MM.1S (cell line): ENCODE data around the gene PTPRZ1.

Source experiments
- DNase-seq: peaks from one replicate; pipeline ENCODE4 v3.0.0-alpha.2; 2015
- H2AFZ ChIP-seq: fragments of 300-600 bp; sonication (generic); 2 replicates; pipeline ENCODE4 v1.6.0; 2016; ENCODE audit warnings: antibody characterized with exemption, low read length
- H3F3A ChIP-seq: fragments of 300-600 bp; sonication (generic); 2 replicates; pipeline ENCODE4 v1.6.1; 2016; ENCODE audit warnings: mild to moderate bottlenecking, antibody characterized with exemption, low read length, moderate library complexity, mixed read lengths; ENCODE audit not compliant: insufficient read depth
- H3K27ac ChIP-seq: fragments of 300-600 bp; sonication (generic); 2 replicates; pipeline ENCODE4 v1.5.1; 2016; ENCODE audit warnings: mild to moderate bottlenecking, low read length
- H3K27me3 ChIP-seq: fragments of 300-600 bp; sonication (generic); replicated peaks from 2 replicates; pipeline ENCODE4 v1.6.0; 2016; ENCODE audit warnings: low read length; ENCODE audit not compliant: insufficient read depth
- H3K36me3 ChIP-seq: fragments of 300-600 bp; sonication (generic); replicated peaks from 2 replicates; pipeline ENCODE4 v1.6.1; 2016; ENCODE audit warnings: mild to moderate bottlenecking, low read length, mixed read lengths; ENCODE audit not compliant: insufficient read depth
- H3K4me1 ChIP-seq: fragments of 300-600 bp; sonication (generic); 2 replicates; pipeline ENCODE4 v1.6.1; 2016; ENCODE audit warnings: low read length, mixed read lengths
- H3K4me2 ChIP-seq: fragments of 300-600 bp; sonication (generic); 2 replicates; pipeline ENCODE4 v1.6.0; 2016; ENCODE audit warnings: low read depth, low read length
- H3K4me3 ChIP-seq: fragments of 300-600 bp; sonication (generic); 2 replicates; pipeline ENCODE4 v1.5.1; 2016; ENCODE audit warnings: low read length, mixed read lengths
- H3K79me2 ChIP-seq: fragments of 300-600 bp; sonication (generic); 2 replicates; pipeline ENCODE4 v1.6.1; 2016; ENCODE audit warnings: mixed run types, low read length, mixed read lengths
- H3K9ac ChIP-seq: fragments of 300-600 bp; sonication (generic); 2 replicates; pipeline ENCODE4 v1.6.1; 2016; ENCODE audit warnings: low read length, mixed read lengths
- H3K9me2 ChIP-seq: fragments of 300-600 bp; sonication (generic); replicated peaks from 2 replicates; pipeline ENCODE4 v1.6.1; 2016; ENCODE audit warnings: mild to moderate bottlenecking, low read length, mixed read lengths; ENCODE audit not compliant: insufficient read depth
- H3K9me3 ChIP-seq: fragments of 300-600 bp; sonication (generic); replicated peaks from 2 replicates; pipeline ENCODE4 v1.6.1; 2016; ENCODE audit warnings: mild to moderate bottlenecking, low read length, mixed read lengths; ENCODE audit not compliant: insufficient read depth
- H4K20me1 ChIP-seq: fragments of 300-600 bp; sonication (generic); 2 replicates; pipeline ENCODE4 v1.6.1; 2016; ENCODE audit warnings: mild to moderate bottlenecking, low read length, moderate library complexity, mixed read lengths; ENCODE audit not compliant: insufficient read depth
- CTCF ChIP-seq: fragments of 300-600 bp; sonication (generic); IDR thresholded peaks from 2 replicates; pipeline ENCODE4 v1.5.1; 2016; ENCODE audit warnings: antibody characterized with exemption, low read length, mixed read lengths
- EZH2 ChIP-seq: fragments of 300-600 bp; sonication (generic); optimal IDR thresholded peaks from 2 replicates; pipeline ENCODE3; 2017; ENCODE audit warnings: low read depth, mild to moderate bottlenecking, antibody characterized with exemption, low read length, mixed read lengths
- EZH2phosphoT487 ChIP-seq: fragments of 300-600 bp; sonication (generic); IDR thresholded peaks from 2 replicates; pipeline ENCODE4 v1.6.1; 2018; ENCODE audit warnings: antibody characterized with exemption, low read length

Gene PTPRZ1

GRCh38 chr7:121901026-121901425, 28.1 kb downstream of the PTPRZ1 start:
- Histone ChIP-seq H3K4me3 (no peak overlapping the region), H3F3A (0 out of 2 replicates have a peak, but pooled peaks cover 8% of the 10 kb centered on the region), H3K36me3 (no peaks in the 10 kb centered on the region), H3K9me3 (no peaks in the 10 kb centered on the region), H3K9me2 (no peaks in the 10 kb centered on the region), H3K4me2 (peak overlapping the region; percentile 23; the same call in 1 of the 2 replicates), H3K27me3 (no peaks in the 10 kb centered on the region), H4K20me1 (no peaks in the 10 kb centered on the region), H2AFZ (no peak overlapping the region), H3K4me1 (peaks cover 15% of the 10 kb centered on the region), H3K79me2 (no peaks in the 10 kb centered on the region), H3K27ac (peak overlapping the region; percentile 14; the same call in 1 of the 2 replicates), H3K9ac (no peak overlapping the region)
- TF ChIP-seq CTCF (no peak), EZH2 (no peak), EZH2phosphoT487 (no peak)
- peak; percentile 74 for DNase-seq

GRCh38 chr7:121904120-121904519, 31.2 kb downstream of the PTPRZ1 start:
- Histone ChIP-seq H3F3A (0 out of 2 replicates have a peak, but pooled peaks cover 8% of the 10 kb centered on the region), H3K4me2 (no peak overlapping the region), H3K4me3 (no peak overlapping the region), H2AFZ (no peak overlapping the region), H3K27me3 (no peaks in the 10 kb centered on the region), H3K9me3 (no peaks in the 10 kb centered on the region), H3K9ac (no peak overlapping the region), H3K79me2 (no peaks in the 10 kb centered on the region), H3K36me3 (no peaks in the 10 kb centered on the region), H3K9me2 (no peaks in the 10 kb centered on the region), H3K4me1 (peaks cover 15% of the 10 kb centered on the region), H4K20me1 (no peaks in the 10 kb centered on the region), H3K27ac (no peak overlapping the region)
- no peak for DNase-seq
- TF ChIP-seq CTCF (no peak), EZH2 (no peak), EZH2phosphoT487 (no peak)

GRCh38 chr7:121908042-121908441, 35.1 kb downstream of the PTPRZ1 start:
- H3K4me3 ChIP-seq, result no peak overlapping the region
- H3K36me3 ChIP-seq, result no peaks in the 10 kb centered on the region
- no peaks in the 10 kb centered on the region for H3K79me2 ChIP-seq
- H4K20me1 ChIP-seq, result no peaks in the 10 kb centered on the region
- H3K9me3 ChIP-seq, result no peaks in the 10 kb centered on the region
- DNase-seq, result no peak
- no peak overlapping the region for H2AFZ ChIP-seq
- H3F3A ChIP-seq, result no peaks in the 10 kb centered on the region
- H3K4me1 ChIP-seq, result no peaks in the 10 kb centered on the region
- no peak overlapping the region for H3K9ac ChIP-seq
- H3K27me3 ChIP-seq, result no peaks in the 10 kb centered on the region
- H3K27ac ChIP-seq, result no peak overlapping the region
- H3K9me2 ChIP-seq, result no peaks in the 10 kb centered on the region
- TF ChIP-seq EZH2phosphoT487 (no peak), CTCF (no peak), EZH2 (no peak)
- H3K4me2 ChIP-seq, result no peak overlapping the region
